ENCODE results near the gene IGF1. TPM values are rescaled to one million over a fixed set of nuclear protein-coding genes. Genes with fewer than 3 reads are reported as not detected.

Gene IGF1
- total and polyA plus RNA-seq, 10 of the 15 experiments (the other 5 are each of a cell fraction or from before 2014, with no cell fraction given) = 2.4 to 9.2 (median 3.5) TPM

DNA sequence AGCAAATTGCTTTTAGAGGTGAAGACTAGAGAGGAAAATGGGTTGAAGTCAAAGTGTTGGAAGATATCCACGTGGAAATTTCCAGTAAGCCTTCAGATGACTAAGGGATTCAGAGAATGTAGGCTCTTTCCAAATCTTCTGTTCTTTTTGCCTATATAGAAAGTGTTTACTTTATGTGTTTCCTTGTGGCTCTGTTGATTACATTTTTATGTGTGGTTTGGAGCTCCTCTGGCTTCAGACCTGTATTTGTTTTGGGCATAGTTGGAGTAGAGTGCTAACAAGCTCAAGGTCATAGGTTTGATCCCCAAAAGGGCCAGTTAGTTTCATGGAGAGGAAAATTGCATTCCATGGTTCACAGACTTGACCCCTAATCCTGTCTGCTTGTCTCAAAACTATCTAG is 91.9 kb downstream of the IGF1 start:
- Histone ChIP-seq H3K9me3 (replicated peaks; ENCODE audit: control insufficient read depth, insufficient read depth, low read length) (no peaks in the 10 kb centered on the region), H3K9ac (ENCODE audit: control insufficient read depth, insufficient read depth, low read length) (no peak overlapping the region), H3K27me3 (replicated peaks in 1 of 2; ENCODE audit: control insufficient read depth in 2 of 2, insufficient read depth in 2 of 2, low read length in 1 of 2) (no peaks in the 10 kb centered on the region), H3K79me2 (ENCODE audit: control insufficient read depth, insufficient read depth, low read length) (no peaks in the 10 kb centered on the region), H2AFZ (ENCODE audit: control insufficient read depth, low read depth, low read length) (no peak overlapping the region), H3K27ac (ENCODE audit: control insufficient read depth, insufficient read depth) (no peak overlapping the region), H3K36me3 (ENCODE audit: control insufficient read depth in 2 of 2, insufficient read depth in 2 of 2, low read length in 1 of 2) (no peaks in the 10 kb centered on the region), H3K4me3 (no peak overlapping the region), H3K4me1 (ENCODE audit: control insufficient read depth, insufficient read depth, low read length) (no peaks in the 10 kb centered on the region), H3K4me2 (ENCODE audit: control insufficient read depth, insufficient read depth) (no peak overlapping the region), H4K20me1 (ENCODE audit: control insufficient read depth, insufficient read depth) (no peaks in the 10 kb centered on the region)
- RAD21 ChIA-PET (ENCODE audit: unreplicated experiment) = no interaction called here
- DNase-seq (ENCODE audit: low read depth, low spot score) = no peak
- TF ChIP-seq WRNIP1 (IDR thresholded peaks at IDR 0.05; ENCODE audit: borderline replicate concordance, low read depth, low read length) = no peak
- TF ChIP-seq IKZF2 (IDR thresholded peaks at IDR 0.05) = no peak
- TF ChIP-seq EED (IDR thresholded peaks at IDR 0.05; ENCODE audit: low read depth) = no peak
- no peak for TF ChIP-seq RUNX3 (IDR thresholded peaks at IDR 0.05; ENCODE audit: low read length)
- TF ChIP-seq JUNB (IDR thresholded peaks at IDR 0.05) = no peak
- in situ Hi-C loops (cut with MboI) = no loop called here
- ATAC-seq = no peak
- BruUV-seq (replicated peaks) = no TSS peak
- intact Hi-C loops (cut with micrococcal nuclease; ENCODE audit: unreplicated experiment) = no loop called here
- POLR2A ChIA-PET = no interaction called here
- SMC1A ChIA-PET (ENCODE audit: uncharacterized antibody, unreplicated experiment) = no interaction called here
- CTCF ChIA-PET = no interaction called here
- no peak for FAIRE-seq
- 0% methylated on average over 1 of the region's 1 CpG for WGBS (ENCODE audit: insufficient coverage, insufficient replicate concordance, low lambda C conversion rate, missing lambda C conversion rate)

DNA sequence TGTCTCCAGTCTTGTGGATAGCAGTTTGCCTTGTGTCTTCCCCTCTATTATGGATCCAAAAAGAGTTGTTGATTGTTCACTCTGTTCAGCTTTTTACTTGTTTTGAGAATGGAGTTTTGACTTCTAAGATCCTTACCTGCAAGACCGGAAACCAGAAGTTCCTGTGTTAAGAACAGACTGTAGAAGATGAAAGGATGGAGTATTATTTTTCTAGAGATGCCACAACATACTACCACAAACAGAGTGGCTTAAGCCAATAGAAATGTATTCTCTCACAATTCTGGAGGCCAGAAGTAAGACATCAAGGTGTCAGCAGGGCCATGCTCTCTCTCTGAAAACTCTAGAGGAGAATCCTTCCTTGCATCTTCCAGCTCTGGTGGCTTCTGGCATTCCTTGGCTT is 95.0 kb downstream of the IGF1 start:
- FAIRE-seq (no peak), ATAC-seq (no peak), DNase-seq (ENCODE audit: low read depth, low spot score) (no peak)
- intact Hi-C loops (cut with micrococcal nuclease; ENCODE audit: unreplicated experiment) (no loop called here), in situ Hi-C loops (cut with MboI) (no loop called here)
- 22% methylated on average over 1 of the region's 1 CpG for WGBS (ENCODE audit: insufficient coverage, insufficient replicate concordance, low lambda C conversion rate, missing lambda C conversion rate)
- Histone ChIP-seq H3K27me3 (replicated peaks in 1 of 2; ENCODE audit: control insufficient read depth in 2 of 2, insufficient read depth in 2 of 2, low read length in 1 of 2) (no peaks in the 10 kb centered on the region), H3K79me2 (ENCODE audit: control insufficient read depth, insufficient read depth, low read length) (no peaks in the 10 kb centered on the region), H4K20me1 (ENCODE audit: control insufficient read depth, insufficient read depth) (no peaks in the 10 kb centered on the region), H3K9me3 (replicated peaks; ENCODE audit: control insufficient read depth, insufficient read depth, low read length) (no peaks in the 10 kb centered on the region), H3K36me3 (ENCODE audit: control insufficient read depth in 2 of 2, insufficient read depth in 2 of 2, low read length in 1 of 2) (no peaks in the 10 kb centered on the region), H3K4me1 (ENCODE audit: control insufficient read depth, insufficient read depth, low read length) (no peaks in the 10 kb centered on the region), H3K27ac (ENCODE audit: control insufficient read depth, insufficient read depth) (no peak overlapping the region), H3K9ac (ENCODE audit: control insufficient read depth, insufficient read depth, low read length) (no peak overlapping the region), H2AFZ (ENCODE audit: control insufficient read depth, low read depth, low read length) (no peak overlapping the region), H3K4me3 (no peak overlapping the region), H3K4me2 (ENCODE audit: control insufficient read depth, insufficient read depth) (no peak overlapping the region)
- ChIA-PET CTCF (no interaction called here), SMC1A (ENCODE audit: uncharacterized antibody, unreplicated experiment) (interaction anchor here (1.2 kb wide), 1 partner anchor 85 kb away, joined by 3 read pairs; no protein-coding TSS in a partner anchor), POLR2A (no interaction called here), RAD21 (ENCODE audit: unreplicated experiment) (no interaction called here)
- TF ChIP-seq ZNF274 (IDR thresholded peaks at IDR 0.05; ENCODE audit: insufficient read depth, insufficient read length) (no peak), CBFB (IDR thresholded peaks at IDR 0.05; ENCODE audit: low read depth) (no peak), POLR2AphosphoS2 (IDR thresholded peaks at IDR 0.05; ENCODE audit: low read depth, low read length) (no peak)
- no TSS peak for BruUV-seq (replicated peaks)
